GM18867 (cell line): ENCODE measurements around the gene CTU2.
"Not testable (repeated sequence)": the region's sequence is repeated elsewhere in the genome, so short reads cannot be mapped to it uniquely, and the experiment has no call there.

Experiments
- ATAC-seq: cut with Tn5 transposase; IDR thresholded peaks from one replicate; pipeline ENCODE4 v1.9.1; 2021; ENCODE audit warnings: mild to moderate bottlenecking, moderate library complexity; ENCODE audit not compliant: unreplicated experiment

CTU2 gene

DNA sequence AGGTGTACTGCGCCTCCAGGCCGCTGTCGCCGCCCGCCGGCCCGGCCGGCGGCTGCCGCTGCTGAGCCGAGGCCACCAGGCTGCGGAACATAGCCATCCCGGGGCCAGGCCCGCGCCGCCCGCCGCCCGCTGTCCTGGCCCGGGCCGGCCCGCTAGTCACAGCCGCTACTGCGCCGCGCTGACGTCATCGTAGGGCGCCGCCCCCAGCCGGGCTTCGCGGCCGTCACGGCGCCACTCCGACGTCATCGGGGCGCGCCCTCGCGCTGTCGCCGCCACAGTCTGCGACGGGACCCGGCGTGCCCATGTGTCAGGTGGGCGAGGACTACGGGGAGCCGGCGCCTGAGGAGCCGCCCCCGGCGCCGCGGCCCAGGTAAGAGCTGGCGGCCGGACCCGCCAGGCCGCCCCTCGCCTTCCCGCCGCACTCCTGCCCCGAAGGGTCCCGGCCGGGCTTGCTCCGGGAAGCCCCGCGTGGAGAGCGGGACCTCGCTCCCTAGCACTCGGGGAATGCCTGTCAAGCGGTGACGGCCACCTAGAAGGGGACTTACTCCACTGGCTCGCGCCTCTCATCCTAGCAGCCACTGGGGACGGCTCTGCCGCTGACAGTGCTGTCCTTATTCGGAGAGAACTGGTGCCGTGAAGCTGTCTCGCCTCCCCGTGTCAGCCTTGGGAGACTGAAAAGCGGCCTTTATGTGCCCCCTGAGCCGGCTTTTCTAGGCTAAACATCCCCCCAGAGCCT, at the start of gene CTU2, which contains the start of gene RNF166:
CTU2 (plus strand) TSS at position 275 of the 736 bp plus-strand sequence; CDS start at position 303, 28 bp downstream.
RNF166 (minus strand) TSS at position 180 of the 736 bp plus-strand sequence; CDS start at position 97, 83 bp downstream.
- ATAC-seq, result peak; percentile 71

DNA sequence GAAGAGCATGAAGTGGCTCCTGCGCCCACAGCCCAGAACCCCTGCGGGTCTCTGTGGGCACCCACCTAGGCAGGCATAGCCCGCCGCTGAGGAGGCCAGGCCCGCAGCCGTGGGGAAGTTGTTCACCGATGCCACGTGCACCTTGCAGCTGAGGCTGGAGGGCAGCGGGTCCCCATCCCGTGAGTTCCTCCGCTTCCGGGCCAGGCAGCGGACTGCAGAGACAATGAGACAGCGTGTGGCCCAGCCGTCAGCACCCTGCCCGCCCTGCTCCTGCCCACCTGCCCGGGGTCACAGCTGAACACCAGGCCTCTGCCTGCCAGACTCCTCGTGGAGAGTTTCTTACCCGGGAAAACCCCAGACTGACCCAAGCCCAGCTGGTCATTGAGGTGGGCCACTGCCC, 48.9 kb upstream of the CTU2 start:
- no peak for ATAC-seq

DNA sequence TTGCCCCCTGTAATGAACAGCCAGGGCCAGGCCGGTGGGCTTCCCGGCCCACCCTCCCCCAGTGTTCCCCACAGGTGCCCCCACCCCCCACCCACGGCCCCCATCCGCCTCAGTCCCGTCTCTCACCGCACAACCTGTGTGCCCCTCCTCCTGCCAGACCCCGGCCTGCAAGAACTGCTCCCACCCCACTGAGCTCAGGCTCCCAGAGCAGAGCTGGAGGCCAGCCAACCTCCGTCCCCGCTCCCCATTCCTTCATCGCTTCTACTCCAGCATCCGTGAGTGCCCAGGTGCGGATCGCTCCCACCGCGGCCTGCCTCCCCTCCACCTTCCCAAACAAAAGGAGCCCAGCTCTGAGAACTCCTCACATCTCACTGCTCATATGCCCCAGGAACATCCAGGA, 47.6 kb upstream of the CTU2 start:
- ATAC-seq, result no peak

DNA sequence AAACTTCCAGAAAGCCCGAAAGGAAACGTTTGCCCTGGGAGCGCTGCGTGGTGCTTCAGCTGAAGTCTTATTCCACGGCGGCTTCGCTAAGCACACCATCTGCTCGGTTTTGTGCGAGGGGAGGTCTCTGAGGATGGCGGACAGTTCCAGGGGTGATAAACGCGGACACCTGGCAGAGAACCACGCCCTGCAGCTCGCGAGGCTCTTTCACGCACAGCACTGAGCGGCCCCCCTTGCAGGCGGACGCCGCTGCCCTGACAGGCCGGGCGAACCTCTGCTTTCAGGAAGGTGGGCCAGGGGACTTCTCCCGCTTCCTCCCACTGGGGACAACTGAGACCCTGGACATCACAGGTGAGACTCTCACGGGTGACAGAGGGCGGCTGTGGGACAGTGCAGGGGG, 47.1 kb upstream of the CTU2 start:
- no peak for ATAC-seq

DNA sequence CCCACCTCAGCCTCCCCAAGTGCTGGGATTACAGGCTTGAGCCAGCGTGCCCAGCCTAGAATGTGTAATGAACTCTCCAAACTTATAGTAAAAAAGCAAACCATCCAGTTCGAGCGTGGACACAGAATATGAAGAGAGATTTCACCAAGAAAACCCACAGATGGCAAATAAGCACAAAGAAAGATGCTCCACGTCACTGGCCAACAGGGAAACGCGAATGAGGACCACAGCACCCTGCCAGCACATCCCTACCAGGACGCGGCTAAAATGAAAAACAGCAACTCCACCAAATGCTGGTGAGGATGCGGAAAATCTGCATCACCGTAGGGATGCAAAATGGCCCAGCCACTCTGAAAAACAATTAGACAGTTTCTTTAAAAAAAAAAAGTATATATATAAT, 44.8 kb upstream of the CTU2 start:
- no peak for ATAC-seq

DNA sequence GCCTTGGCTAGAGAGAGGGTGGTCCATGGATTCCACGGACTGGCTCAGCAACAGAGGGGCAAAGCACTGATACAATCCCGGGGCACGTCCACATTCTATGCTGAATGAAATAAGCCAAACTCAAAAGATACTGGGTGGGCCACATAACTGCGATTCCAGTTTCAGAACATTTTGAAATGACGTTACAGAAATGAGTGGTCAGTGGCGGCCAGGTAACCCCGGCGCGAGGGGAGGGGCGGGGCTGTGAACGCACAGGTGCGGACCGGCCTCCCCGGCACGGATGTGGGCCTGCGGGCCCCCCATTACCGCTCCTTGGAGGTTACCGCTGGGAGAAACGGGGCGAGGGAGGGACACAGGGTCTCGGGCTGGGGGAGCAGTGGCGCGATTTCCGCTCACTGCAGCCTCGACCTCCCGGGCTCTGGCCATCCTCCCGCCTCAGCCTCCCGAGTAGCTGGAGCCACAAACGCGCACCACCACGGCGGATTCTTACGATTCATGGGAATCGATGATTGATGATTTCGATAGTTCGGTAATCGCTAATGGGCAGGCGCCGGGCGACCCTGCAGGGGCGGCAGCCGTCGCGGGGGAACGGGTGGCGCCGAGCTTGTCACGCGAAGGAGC, 44.0 kb upstream of the CTU2 start:
- ATAC-seq, result peak; percentile 5

DNA sequence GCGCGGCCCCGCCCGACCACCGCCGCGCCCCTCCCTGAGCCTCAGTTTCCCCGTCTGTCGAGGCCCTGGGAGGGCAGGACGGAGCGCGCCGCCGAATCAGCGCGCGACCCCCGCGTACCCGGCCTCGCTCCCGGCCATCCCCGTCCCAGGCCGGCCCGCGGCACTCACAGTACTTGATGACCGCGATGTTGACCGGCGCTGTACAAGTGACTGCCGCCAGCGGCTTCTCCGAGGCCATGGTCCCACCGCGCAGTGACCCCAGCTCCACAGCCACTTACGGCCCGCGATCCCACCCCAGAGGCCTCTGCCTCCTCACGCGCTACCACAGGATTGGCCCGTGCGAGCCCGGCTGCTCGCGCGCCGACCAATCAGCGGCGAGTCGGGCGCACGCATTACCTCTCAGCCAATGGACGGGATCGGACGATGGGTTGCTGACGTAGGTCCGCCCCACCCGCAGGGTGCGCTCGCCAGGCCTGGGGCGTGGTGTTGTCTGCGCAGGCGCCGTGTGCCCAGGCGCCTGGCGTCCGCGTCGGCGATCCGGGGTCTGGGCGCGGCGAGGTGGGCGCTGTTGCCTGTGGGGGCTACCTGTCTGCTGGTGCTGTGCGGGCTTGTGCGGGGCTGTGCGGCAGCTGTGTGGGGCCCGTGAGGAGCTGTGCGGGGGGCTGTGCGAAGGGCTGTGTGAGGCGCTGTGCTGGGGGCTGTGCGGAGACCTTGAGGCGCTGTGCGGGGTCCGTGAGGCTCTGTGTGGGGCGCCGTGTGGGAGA, 43.3 kb upstream of the CTU2 start, which contains the start of gene MVD:
MVD (minus strand) TSS at position 249 of the 764 bp plus-strand sequence; CDS start at position 238, 11 bp downstream.
- peak; percentile 93 for ATAC-seq

DNA sequence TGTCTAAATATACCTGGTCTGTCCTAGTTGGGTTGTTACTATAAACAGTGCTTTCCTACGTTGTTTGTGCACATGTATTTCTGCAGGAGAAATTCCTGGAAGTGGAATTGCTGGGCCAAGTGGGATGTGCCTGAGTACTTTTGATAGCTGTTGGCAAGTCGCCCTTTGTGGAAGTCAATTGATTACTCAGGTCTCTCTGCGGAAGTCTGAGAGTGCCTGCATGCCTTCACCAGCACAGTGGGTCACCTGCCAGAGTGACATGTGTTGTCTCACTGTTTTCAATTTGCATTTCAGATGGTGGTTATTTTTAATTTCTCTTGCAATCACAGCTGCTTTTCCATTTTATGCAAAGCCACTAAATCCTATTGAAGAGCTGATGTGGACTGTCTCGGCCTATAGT, 41.2 kb upstream of the CTU2 start:
- ATAC-seq, result no peak

DNA sequence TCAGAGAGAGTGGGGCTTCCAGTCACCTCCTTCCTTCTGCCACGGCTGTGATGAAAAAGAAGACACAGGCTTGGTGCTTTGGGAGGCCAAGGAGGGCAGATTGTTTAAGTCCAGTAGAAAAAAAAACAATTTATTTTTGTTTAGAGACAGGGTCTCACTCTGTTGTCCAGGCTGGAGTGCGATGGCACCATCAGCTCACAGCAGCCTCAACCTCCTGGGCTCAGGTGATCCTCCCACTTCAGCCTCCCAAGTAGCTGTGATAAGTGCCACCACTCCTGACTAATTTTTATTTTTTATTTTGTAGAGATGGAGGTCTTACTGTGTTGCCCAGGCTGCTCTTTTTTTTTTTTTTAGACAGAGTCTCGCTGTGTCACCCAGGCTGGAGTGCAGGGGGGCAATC, 40.7 kb upstream of the CTU2 start:
- no peak for ATAC-seq

DNA sequence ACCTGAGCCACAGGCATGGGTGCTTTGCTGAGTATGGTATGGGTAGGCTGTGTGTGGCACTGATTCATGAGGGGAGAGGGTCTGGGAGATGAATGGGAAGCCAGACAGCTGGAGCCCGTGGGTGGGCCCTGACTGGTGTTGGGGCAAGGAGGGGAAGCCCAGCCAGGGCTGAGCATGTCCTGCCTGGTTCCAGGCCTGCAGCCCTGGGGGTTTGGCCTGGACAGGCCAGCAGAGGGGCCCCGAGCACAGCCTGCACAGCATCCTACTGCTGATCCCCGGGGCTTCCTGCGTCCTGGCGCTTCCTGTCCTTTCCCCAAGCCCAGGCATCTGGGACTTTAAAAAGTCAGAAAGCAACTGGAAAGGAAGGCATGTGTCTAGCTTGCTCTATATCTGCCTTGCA, 38.8 kb upstream of the CTU2 start:
- ATAC-seq, result no peak

DNA sequence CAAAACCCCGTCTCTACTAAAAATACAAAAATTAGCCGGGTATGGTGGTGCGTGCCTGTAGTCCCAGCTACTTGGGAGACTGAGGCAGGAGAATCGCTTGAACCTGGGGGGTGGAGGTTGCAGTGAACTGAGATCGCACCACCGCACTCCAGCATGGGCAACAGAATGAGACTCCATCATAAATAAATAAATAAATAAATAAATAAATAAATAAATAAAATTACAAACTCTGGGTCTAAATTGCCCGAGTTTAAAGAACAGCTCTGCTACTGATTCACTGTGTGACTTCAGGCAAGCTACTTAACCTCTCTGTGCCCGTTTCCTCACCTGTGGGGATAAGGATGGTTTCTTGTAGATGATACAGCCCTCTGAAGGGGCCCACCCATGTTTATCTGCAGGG, 36.8 kb upstream of the CTU2 start:
- not testable (repeated sequence) for ATAC-seq

DNA sequence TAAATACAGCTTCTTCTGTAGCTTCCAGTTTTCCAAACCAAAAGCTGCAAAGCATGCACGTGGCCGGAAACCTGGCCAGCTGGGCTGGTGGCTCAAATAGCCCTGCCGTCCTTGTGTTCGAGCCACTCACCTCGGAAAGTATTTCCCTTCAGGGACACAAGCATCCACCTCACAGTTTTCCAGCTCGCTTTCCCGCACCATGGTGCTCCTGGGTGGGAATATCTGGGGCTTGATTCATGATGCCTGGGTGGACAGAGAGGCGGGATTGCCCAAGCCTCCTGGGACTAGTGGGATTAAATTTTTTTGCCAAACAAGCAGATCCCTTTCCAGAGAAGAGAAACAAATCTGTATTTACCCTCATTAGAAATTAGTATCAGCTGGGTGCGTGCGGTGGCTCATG, 36.3 kb upstream of the CTU2 start:
- ATAC-seq, result no peak

DNA sequence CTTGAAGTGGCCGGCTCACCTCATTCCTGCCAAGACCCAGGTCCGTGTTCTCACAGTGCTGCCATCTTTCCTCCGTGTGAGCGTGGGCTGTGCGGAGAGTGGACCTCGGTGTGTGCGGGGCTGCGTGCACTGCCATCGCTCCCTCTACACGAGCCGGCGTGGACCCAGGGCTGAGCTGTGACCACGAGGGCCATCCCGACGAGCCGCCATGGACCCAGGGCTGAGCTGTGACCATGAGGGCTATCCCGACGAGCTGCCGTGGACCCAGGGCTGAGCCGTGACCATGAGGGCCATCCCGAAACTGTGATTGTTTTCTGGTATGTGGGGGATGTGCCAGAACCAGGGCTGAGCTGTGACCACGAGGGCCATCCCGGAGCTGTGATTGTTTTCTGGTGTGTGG, 34.5 kb upstream of the CTU2 start:
- ATAC-seq, result no peak

DNA sequence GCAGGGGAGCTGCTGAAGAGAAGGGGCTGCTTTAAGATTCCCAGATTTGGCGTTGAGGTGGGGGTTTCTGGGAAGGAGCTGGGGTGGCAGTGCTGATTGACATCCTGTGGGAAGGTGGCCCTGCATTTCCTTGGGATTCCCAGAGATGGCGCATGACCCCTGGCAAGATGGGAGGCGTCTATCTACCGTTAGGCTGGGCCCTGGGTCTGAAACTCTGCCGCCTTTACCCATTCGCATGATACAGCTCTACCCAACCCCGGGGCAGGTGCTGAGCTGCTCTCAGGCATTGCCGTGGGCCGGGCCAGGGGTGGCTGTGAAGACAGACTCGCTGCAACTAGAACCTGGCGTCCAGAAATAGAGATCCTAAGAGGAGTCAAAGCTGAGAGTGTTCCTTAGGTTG, 33.5 kb upstream of the CTU2 start:
- ATAC-seq, result no peak

DNA sequence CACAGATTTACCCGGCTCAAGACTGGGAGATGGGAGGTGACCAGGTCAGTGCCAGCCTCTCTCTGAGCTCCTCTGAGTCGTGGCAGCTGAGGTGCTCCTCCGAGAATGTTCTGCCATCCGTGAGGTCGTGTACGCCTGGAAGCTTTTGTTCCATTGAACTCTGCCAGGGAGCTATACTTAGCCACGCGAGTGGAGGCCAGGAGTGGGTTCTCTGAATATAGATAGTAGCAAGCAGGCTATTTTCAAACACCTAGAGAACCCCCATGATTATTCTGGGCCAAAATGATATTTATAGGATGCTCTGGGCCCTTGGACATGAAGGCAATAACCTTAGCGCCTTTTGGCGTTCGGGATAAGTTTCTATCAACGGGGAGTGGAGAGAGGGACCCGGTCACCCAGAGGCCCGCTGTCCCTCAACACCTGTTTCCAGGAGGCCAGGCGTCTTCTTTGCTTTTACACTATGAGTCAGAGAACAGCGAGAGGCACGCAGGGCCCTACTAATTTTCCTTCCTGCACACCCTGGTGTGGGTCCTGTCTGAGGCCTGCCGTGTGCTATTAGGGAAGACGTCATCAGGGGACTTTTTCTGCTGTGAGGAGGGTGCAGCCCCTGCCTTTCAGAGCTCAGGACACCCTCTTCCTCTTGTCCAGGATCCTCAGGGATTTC, 32.5 kb upstream of the CTU2 start:
- no peak for ATAC-seq

DNA sequence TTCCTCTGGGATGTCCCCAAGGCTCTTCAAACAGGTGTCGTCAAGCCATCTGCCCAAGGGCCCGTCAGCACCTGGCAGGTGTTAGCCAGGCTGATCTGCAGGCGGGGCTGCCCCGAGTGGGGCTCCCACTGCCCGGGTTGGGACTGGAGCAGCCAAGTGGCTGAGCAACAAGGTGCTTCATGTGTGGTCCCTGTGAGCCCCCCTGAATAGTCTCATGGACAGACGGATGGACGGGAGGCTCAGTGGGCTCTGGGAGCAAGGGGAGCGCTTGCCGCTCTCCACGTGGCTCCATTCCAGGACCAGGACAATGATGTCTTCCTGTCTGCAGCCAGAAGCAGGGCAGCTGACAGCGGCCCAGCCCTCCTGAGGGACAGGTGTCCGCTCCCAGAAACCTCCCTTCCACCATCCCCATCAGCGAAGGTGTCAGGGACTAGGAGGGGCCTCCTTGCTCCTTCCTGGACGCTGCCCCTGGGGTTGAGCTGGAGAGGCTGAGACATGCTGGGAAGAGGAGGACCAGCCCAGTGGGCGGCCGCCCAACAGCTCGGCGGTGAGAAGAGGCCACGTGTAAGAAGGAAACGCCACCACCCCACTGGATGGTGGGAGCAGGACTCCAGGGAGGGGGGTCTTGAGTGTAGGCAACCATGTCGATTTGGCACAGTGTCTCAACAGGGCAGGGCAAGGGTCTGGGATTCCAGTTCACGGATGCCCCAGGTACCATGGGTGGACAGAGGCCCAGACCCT, 29.6 kb upstream of the CTU2 start:
- ATAC-seq, result no peak

DNA sequence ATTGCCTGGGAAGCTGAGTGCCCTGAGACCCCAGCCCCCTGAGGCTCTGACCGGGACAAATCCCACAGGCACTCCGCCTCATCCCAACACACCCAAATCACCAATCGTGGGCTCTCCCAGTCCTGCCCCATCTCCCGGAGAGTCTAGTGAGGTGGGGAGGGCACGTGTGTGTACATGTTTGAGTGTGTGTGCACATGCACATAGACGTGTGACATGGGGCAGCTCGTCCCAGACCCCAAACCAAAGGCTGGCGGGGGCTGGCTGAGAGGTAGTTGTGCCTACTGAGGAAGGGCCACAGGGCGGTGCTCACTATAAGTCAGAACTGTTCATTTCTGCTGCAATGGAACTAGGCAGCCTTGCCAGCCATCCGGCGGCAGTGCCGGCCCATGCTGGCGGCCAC, 28.6 kb upstream of the CTU2 start:
- no peak for ATAC-seq

DNA sequence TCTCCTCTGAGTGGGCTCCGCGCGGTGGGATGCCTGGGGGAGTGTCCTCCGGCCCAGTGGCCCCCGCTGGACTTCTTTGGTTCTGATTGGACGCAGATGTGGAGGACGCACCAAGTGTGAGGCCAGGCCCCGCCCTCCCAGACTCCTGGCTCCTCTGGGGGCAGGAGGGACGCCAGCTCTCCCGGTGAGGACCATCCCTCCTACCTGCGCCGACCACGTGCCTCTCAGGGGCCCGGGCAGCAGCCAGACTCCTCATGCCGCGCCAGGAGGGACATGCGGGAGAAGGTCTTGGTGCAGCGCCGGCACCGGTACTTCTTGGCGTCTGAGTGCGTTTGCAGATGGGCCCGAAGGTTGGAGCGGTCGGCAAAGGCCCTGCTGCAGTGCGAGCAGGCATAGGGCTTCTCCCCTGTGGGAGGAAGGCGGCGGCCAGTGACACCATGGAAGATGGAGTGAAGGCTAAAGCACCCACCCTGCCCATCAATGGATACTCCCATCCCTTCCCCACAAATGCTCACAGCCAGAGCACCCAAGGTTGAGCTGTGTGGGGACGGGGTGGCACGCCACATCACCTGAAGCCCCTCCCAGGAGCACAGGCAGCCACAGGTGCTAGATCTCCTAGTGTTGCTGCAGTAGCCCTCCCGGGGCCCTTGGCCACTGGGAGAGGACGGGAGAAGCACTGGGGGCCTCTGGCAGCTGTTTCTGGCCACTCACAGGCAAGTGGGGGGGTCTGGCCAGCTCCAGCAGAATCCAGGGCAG, 27.9 kb upstream of the CTU2 start:
- ATAC-seq, result no peak

DNA sequence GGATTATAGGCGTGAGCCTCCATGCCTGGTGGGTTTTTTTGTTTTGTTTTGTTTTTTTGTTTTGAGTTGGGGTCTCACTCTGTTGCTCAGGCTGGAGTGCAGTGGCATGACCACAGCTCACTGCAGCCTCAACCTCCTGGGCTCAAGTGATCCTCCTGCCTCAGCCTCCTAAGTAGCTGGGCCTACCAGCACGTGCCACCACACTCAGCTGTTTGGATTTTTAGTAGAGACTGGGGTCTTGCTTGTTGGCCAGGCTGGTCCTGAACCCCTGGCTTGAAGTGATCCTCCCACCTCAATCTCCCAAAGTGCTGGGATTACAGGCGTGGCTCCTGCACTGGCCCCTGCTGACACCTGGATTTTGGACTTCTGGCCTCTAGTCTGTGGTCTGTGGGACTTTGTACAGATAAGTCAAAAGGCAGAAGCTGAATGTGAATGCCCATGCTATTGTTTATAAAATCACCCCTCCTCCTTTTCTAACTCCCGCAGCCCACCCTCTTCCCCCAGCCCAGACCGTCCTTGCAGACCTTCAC, 25.7 kb upstream of the CTU2 start:
- no peak for ATAC-seq
